H1 (cell line): ENCODE results near the gene DDR1. TPM values are rescaled to one million over a fixed set of nuclear protein-coding genes. Genes with fewer than 3 reads are reported as not detected.

Experiments
- CTCF ChIA-PET: fragments of 300-600 bp; sonication (Branson Sonifier 250); formaldehyde crosslinking; loops from one replicate; lab custom pipeline; 2021; ENCODE audit not compliant: partially characterized antibody; lab: Charles Lee
- POLR2A ChIA-PET: fragments of 300-600 bp; sonication (Branson Sonifier 250); formaldehyde crosslinking; loops from one replicate; lab custom pipeline; 2021; ENCODE audit warnings: inconsistent platforms; ENCODE audit not compliant: partially characterized antibody; lab: Charles Lee
- DNase-seq, 2 experiments: peaks; one replicate each; pipeline versions ENCODE4 v3.0.0 to v3.0.0-alpha.2; 2010 to 2022; ENCODE audit warnings: low spot score in 2 of 2, low read depth in 1 of 2, mixed read lengths in 1 of 2
- FAIRE-seq: peaks from 2 replicates; lab custom pipeline; 2011; peaks lifted over from hg19 to GRCh38; lab: Jason Lieb, UNC
- H2AFZ ChIP-seq: 2 replicates; pipeline ENCODE4 v1.8.1; 2012; ENCODE audit warnings: low read length, inconsistent platforms
- H2AK5ac ChIP-seq: 2 replicates; pipeline ENCODE4 v1.6.1; 2013; ENCODE audit warnings: low read depth, low read length
- H2BK120ac ChIP-seq: replicated peaks from 2 replicates; pipeline ENCODE3; 2013; ENCODE audit warnings: low read depth, low read length, inconsistent platforms
- H2BK12ac ChIP-seq: 2 replicates; pipeline ENCODE4 v1.6.1; 2013; ENCODE audit warnings: low read depth, low read length
- H2BK15ac ChIP-seq: 2 replicates; pipeline ENCODE4 v1.6.1; 2013; ENCODE audit warnings: low read length
- H2BK20ac ChIP-seq: 2 replicates; pipeline ENCODE4 v1.6.1; 2013; ENCODE audit warnings: low read length
- H2BK5ac ChIP-seq: 2 replicates; pipeline ENCODE4 v1.6.1; 2013; ENCODE audit warnings: low read depth, low read length
- H3K14ac ChIP-seq: 2 replicates; pipeline ENCODE4 v1.6.1; 2013; ENCODE audit warnings: inconsistent platforms; ENCODE audit not compliant: insufficient read length
- H3K18ac ChIP-seq: 2 replicates; pipeline ENCODE4 v1.6.1; 2013; ENCODE audit warnings: low read length; ENCODE audit errors: extremely low read depth
- H3K23ac ChIP-seq: 2 replicates; pipeline ENCODE4 v1.6.1; 2013; ENCODE audit warnings: inconsistent platforms; ENCODE audit not compliant: insufficient read length
- H3K23me2 ChIP-seq: 2 replicates; pipeline ENCODE4 v1.6.1; 2013; ENCODE audit warnings: low read depth, low read length
- H3K27ac ChIP-seq: 2 replicates; pipeline ENCODE4 v1.6.1; 2011; ENCODE audit warnings: low read depth, low read length, inconsistent platforms
- H3K27me3 ChIP-seq, 4 experiments: replicated peaks in 1 of 4; 1 replicate in 1 of 4; 2 replicates in 3 of 4; pipeline versions ENCODE4 v1.6.1 to v1.8.1; 2011 to 2013; ENCODE audit warnings: low read length in 3 of 4, mild to moderate bottlenecking in 3 of 4, inconsistent platforms in 2 of 4, mixed read lengths in 2 of 4, moderate library complexity in 1 of 4; ENCODE audit not compliant: control insufficient read depth in 3 of 4, insufficient read depth in 3 of 4; ENCODE audit errors: extremely low read depth in 1 of 4
- H3K36me3 ChIP-seq, 4 experiments: 2 replicates each; pipeline versions ENCODE4 v1.6.1 to v1.8.1; 2011 to 2013; ENCODE audit warnings: mild to moderate bottlenecking in 4 of 4, low read length in 3 of 4, moderate library complexity in 2 of 4, control low read depth in 1 of 4, inconsistent platforms in 1 of 4; ENCODE audit not compliant: insufficient read depth in 4 of 4, control insufficient read depth in 2 of 4
- H3K4ac ChIP-seq: replicated peaks from 2 replicates; pipeline ENCODE3; 2013; ENCODE audit warnings: low read length, low read depth, mixed read lengths, inconsistent platforms; ENCODE audit not compliant: insufficient read length
- H3K4me1 ChIP-seq, 4 experiments: replicated peaks in 1 of 4; 1 replicate in 1 of 4; 2 replicates in 3 of 4; pipeline versions ENCODE4 v1.6.1 to v1.8.1; 2011 to 2013; ENCODE audit warnings: low read length in 3 of 4, inconsistent platforms in 2 of 4, mixed read lengths in 1 of 4; ENCODE audit not compliant: insufficient read depth in 4 of 4, control insufficient read depth in 3 of 4
- H3K4me2 ChIP-seq, 2 experiments: 2 replicates each; pipeline versions ENCODE4 v1.6.1 to v1.8.1; 2011 to 2013; ENCODE audit warnings: low read depth in 2 of 2, low read length in 2 of 2, control low read depth in 1 of 2, inconsistent platforms in 1 of 2, mild to moderate bottlenecking in 1 of 2; ENCODE audit not compliant: insufficient read depth in 1 of 2
- H3K4me3 ChIP-seq, 4 experiments: fragments of 200-600, 300-600 bp in 1 of 4; sonication (generic), shearing (Covaris generic), sonication (Bioruptor Twin) in 1 of 4; 2 replicates each; pipeline versions ENCODE4 v1.5.1 to v1.8.1; 2011 to 2016; ENCODE audit warnings: low read length in 4 of 4, low read depth in 3 of 4, control low read depth in 2 of 4, inconsistent platforms in 2 of 4, mild to moderate bottlenecking in 2 of 4, mixed read lengths in 1 of 4, moderate library complexity in 1 of 4; ENCODE audit not compliant: insufficient read depth in 2 of 4; ENCODE audit errors: extremely low read depth in 1 of 4
- H3K56ac ChIP-seq: replicated peaks from 2 replicates; pipeline ENCODE3; 2013; ENCODE audit warnings: low read depth, mild to moderate bottlenecking, mixed read lengths, low read length, inconsistent platforms; ENCODE audit not compliant: insufficient read length
- H3K79me1 ChIP-seq: 2 replicates; pipeline ENCODE4 v1.6.1; 2013; ENCODE audit warnings: low read depth, low read length, control low read depth
- H3K79me2 ChIP-seq, 2 experiments: 2 replicates each; pipeline versions ENCODE4 v1.6.1 to v1.8.1; 2012 to 2013; ENCODE audit warnings: low read length in 2 of 2, mild to moderate bottlenecking in 2 of 2, inconsistent platforms in 1 of 2; ENCODE audit not compliant: insufficient read depth in 2 of 2, control insufficient read depth in 1 of 2
- H3K9ac ChIP-seq, 4 experiments: replicated peaks in 1 of 4; 1 replicate in 1 of 4; 2 replicates in 3 of 4; pipeline versions ENCODE4 v1.6.1 to v1.8.1; 2011 to 2013; ENCODE audit warnings: low read depth in 3 of 4, low read length in 3 of 4, control low read depth in 2 of 4, mild to moderate bottlenecking in 2 of 4, moderate library complexity in 2 of 4, inconsistent platforms in 1 of 4; ENCODE audit errors: extremely low read depth in 1 of 4
- H3K9me3 ChIP-seq, 2 experiments: 2 replicates each; pipeline versions ENCODE4 v1.6.1 to v1.8.1; 2012 to 2013; ENCODE audit warnings: mild to moderate bottlenecking in 2 of 2, moderate library complexity in 2 of 2, control low read depth in 1 of 2, inconsistent platforms in 1 of 2, low read depth in 1 of 2, low read length in 1 of 2, mixed read lengths in 1 of 2; ENCODE audit not compliant: insufficient read depth in 2 of 2
- H4K20me1 ChIP-seq, 2 experiments: replicated peaks in 1 of 2; 2 replicates each; pipeline versions ENCODE3 to v1.8.1; 2011 to 2013; ENCODE audit warnings: inconsistent platforms in 2 of 2, low read length in 2 of 2, mild to moderate bottlenecking in 1 of 2; ENCODE audit not compliant: insufficient read depth in 2 of 2, control insufficient read depth in 1 of 2
- H4K5ac ChIP-seq: 2 replicates; pipeline ENCODE4 v1.6.1; 2013; ENCODE audit warnings: low read length, low read depth, mixed read lengths, inconsistent platforms; ENCODE audit not compliant: insufficient read length
- H4K8ac ChIP-seq: 2 replicates; pipeline ENCODE4 v1.8.0; 2013; ENCODE audit warnings: mild to moderate bottlenecking, moderate library complexity, low read length, inconsistent platforms; ENCODE audit not compliant: insufficient read depth; ENCODE audit errors: extremely low read depth
- H4K91ac ChIP-seq: replicated peaks from 2 replicates; pipeline ENCODE3; 2013; ENCODE audit warnings: low read length, mixed read lengths, inconsistent platforms; ENCODE audit not compliant: insufficient read length
- CBX5 ChIP-seq: fragments of 300-800, 300-1000 bp; sonication (generic); IDR thresholded peaks from 2 replicates; pipeline ENCODE4 v1.7.1; 2016; ENCODE audit warnings: antibody characterized with exemption, low read length, low read depth
- CBX8 ChIP-seq: fragments of 300-800, 300-1000 bp; sonication (generic); IDR thresholded peaks from 2 replicates; pipeline ENCODE4 v1.7.1; 2016; ENCODE audit warnings: low read depth, low read length, borderline replicate concordance
- CEBPB ChIP-seq: IDR thresholded peaks from 2 replicates; pipeline ENCODE4 v1.6.1; 2012; ENCODE audit warnings: low read depth, low read length
- CREB1 ChIP-seq: IDR thresholded peaks from 2 replicates; pipeline ENCODE4 v1.6.1; 2012; ENCODE audit warnings: inconsistent platforms
- EGR1 ChIP-seq: IDR thresholded peaks from 2 replicates; pipeline ENCODE4 v1.6.1; 2011; ENCODE audit warnings: low read depth, low read length, borderline replicate concordance
- FOSL1 ChIP-seq: IDR thresholded peaks from 2 replicates; pipeline ENCODE4 v1.6.1; 2011; ENCODE audit warnings: mild to moderate bottlenecking, low read depth, low read length, moderate library complexity; ENCODE audit not compliant: insufficient read depth
- GABPA ChIP-seq: IDR thresholded peaks from 2 replicates; pipeline ENCODE4 v1.6.1; 2011; ENCODE audit warnings: mild to moderate bottlenecking, low read length, moderate library complexity, borderline replicate concordance; ENCODE audit not compliant: insufficient read depth
- HDAC2 ChIP-seq, 2 experiments: fragments of 300-600 bp in 1 of 2; sonication (generic) in 1 of 2; IDR thresholded peaks; 2 replicates each; pipeline ENCODE4 v1.6.1; 2011 to 2012; ENCODE audit warnings: low read depth in 2 of 2, low read length in 2 of 2, mild to moderate bottlenecking in 2 of 2, moderate library complexity in 2 of 2, borderline replicate concordance in 1 of 2, inconsistent platforms in 1 of 2
- HDAC6 ChIP-seq: IDR thresholded peaks from one replicate; pipeline ENCODE4 v1.7.1; 2012; ENCODE audit warnings: low read depth, mild to moderate bottlenecking, inconsistent platforms, low read length, moderate library complexity
- JUN ChIP-seq: IDR thresholded peaks from 2 replicates; pipeline ENCODE4 v1.6.1; 2011; ENCODE audit warnings: low read depth, mild to moderate bottlenecking, improper control_type of control experiment, low read length
- RBBP5 ChIP-seq: IDR thresholded peaks from 2 replicates; pipeline ENCODE4 v1.7.1; 2012; ENCODE audit warnings: low read depth, mild to moderate bottlenecking, inconsistent platforms, low read length, moderate library complexity, borderline replicate concordance
- RNF2 ChIP-seq: fragments of 200-900, 300-1000 bp; sonication (generic); IDR thresholded peaks from 2 replicates; pipeline ENCODE4 v1.7.1; 2016; ENCODE audit warnings: borderline replicate concordance, low read depth, mild to moderate bottlenecking, antibody characterized with exemption, low read length; ENCODE audit not compliant: poor library complexity, severe bottlenecking; ENCODE audit errors: missing control alignments
- SP2 ChIP-seq: IDR thresholded peaks from 2 replicates; pipeline ENCODE4 v1.6.1; 2012; ENCODE audit warnings: mild to moderate bottlenecking, low read length, inconsistent platforms
- SUZ12 ChIP-seq: fragments of 200-600 bp; sonication (generic); IDR thresholded peaks from 2 replicates; pipeline ENCODE4 v1.6.1; 2012; ENCODE audit warnings: mild to moderate bottlenecking, inconsistent platforms, low read length, moderate library complexity, mixed read lengths
- WGBS, 2 experiments: shearing (Covaris generic) in 1 of 2; methylation state at CpG; one replicate each; pipeline versions ENCODE4 v1.1.6 to v1.1.7; 2013 to 2015; ENCODE audit warnings: low lambda C conversion rate in 2 of 2, mixed read lengths in 2 of 2, inconsistent platforms in 1 of 2, low coverage in 1 of 2, missing lambda C conversion rate in 1 of 2; ENCODE audit not compliant: insufficient replicate concordance in 2 of 2, insufficient coverage in 1 of 2, insufficient read length in 1 of 2; ENCODE audit errors: extremely low coverage in 1 of 2, missing lambda C conversion rate in 1 of 2; 5-methylcytosine and 5-hydroxymethylcytosine counted together
- polyA plus RNA-seq, 7 experiments: library from polyadenylated mRNA; depleted of rRNA in 3 of 7; stranded (reverse) in 5 of 7; unstranded in 2 of 7; fragments of >200 nt in 5 of 7; fragments of 200-250 nt in 2 of 7; gene quantifications; 1 replicate in 5 of 7; 2 replicates in 1 of 7; 4 replicates in 1 of 7; pipeline versions ENCODE4 v1.2.1 to v1.2.3, GENCODE V29; 2011 to 2013; ENCODE audit warnings: missing spikeins in 2 of 7, mixed read lengths in 2 of 7
- total RNA-seq: library from RNA; stranded (reverse); fragmentation: NEBNext Ultra II Directional; extraction: Animal tissue kit (Norgen Biotek cat#: 25700); gene quantifications from 2 replicates; pipeline ENCODE4 v1.2.1, GENCODE V29; 2021

Gene DDR1
- total and polyA plus RNA-seq, 2 of the 8 experiments (the other 6 are each of a cell fraction or from before 2014, with no cell fraction given): 99.4 to 181 TPM

- H3K79me1 ChIP-seq: no peaks in the 10 kb centered on the region
- no peak overlapping the region for H4K8ac ChIP-seq
- WGBS, 2 experiments: 87% methylated on average over 5 of the region's 5 CpGs; no CpG with 5 or more reads in 1 of the 2 experiments
- no peak overlapping the region for H3K56ac ChIP-seq
- H3K4me1 ChIP-seq: peaks cover 0 to 3% (median 2%) of the 10 kb centered on the region in 4 experiments; a peak in 2 of 7 replicates
- ChIA-PET CTCF (interaction anchor here (1.5 to 3.1 kb wide), 5 partner anchors 10 to 30 kb away, joined by 3 to 14 read pairs (median 6); no protein-coding TSS in a partner anchor), POLR2A (interaction anchor here (1.2 to 3.6 kb wide), 4 partner anchors 9 to 22 kb away, joined by 3 to 23 read pairs (median 4); no protein-coding TSS in a partner anchor)
- no peaks in the 10 kb centered on the region for H3K79me2 ChIP-seq
- H2AK5ac ChIP-seq: no peak overlapping the region
- no peak overlapping the region for H3K23ac ChIP-seq
- H3K23me2 ChIP-seq: no peaks in the 10 kb centered on the region
- H2BK15ac ChIP-seq: no peak overlapping the region
- no peak overlapping the region for H2BK120ac ChIP-seq
- H3K4ac ChIP-seq: no peak overlapping the region
- no peak overlapping the region for H3K27ac ChIP-seq
- no peak overlapping the region for H2BK20ac ChIP-seq
- DNase-seq (no peak), FAIRE-seq (no peak)
- H2AFZ ChIP-seq: no peak overlapping the region
- H3K9ac ChIP-seq: no peak overlapping the region
- H3K36me3 ChIP-seq: no peaks in the 10 kb centered on the region
- H4K91ac ChIP-seq: no peak overlapping the region
- H2BK12ac ChIP-seq: no peak overlapping the region
- no peaks in the 10 kb centered on the region for H4K20me1 ChIP-seq
- H3K9me3 ChIP-seq: peaks cover 11 to 20% of the 10 kb centered on the region in 2 experiments
- no peak overlapping the region for H4K5ac ChIP-seq
- no peak overlapping the region for H3K14ac ChIP-seq
- H3K27me3 ChIP-seq: no peaks in the 10 kb centered on the region
- no peak overlapping the region for H3K4me2 ChIP-seq
- no peak overlapping the region for H3K18ac ChIP-seq
- H2BK5ac ChIP-seq: no peak overlapping the region
- no peak overlapping the region for H3K4me3 ChIP-seq
- TF ChIP-seq FOSL1 (no peak), HDAC2 (IDR thresholded peaks at IDR 0.05; ENCODE audit: borderline replicate concordance in 1 of 2, low read depth in 2 of 2, low read length in 2 of 2) (no peak), CEBPB (no peak), CREB1 (no peak), GABPA (no peak), CBX5 (no peak), SUZ12 (no peak), JUN (no peak), CBX8 (no peak), RNF2 (no peak), RBBP5 (no peak), HDAC6 (no peak), SP2 (no peak), EGR1 (no peak)
Observed at GRCh38 chr6:30857549-30857948, 26.8 kb upstream of the DDR1 start.
